Mesodermal cell (in vitro differentiated cells): ENCODE results near the gene APBB3.

ENCODE experiments used
- H3K27ac ChIP-seq: 2 replicates; pipeline ENCODE4 v1.7.0; 2013; ENCODE audit warnings: mild to moderate bottlenecking, low read depth, low read length, moderate library complexity; ENCODE audit not compliant: severe bottlenecking
- H3K36me3 ChIP-seq: 2 replicates; pipeline ENCODE4 v1.7.1; 2013; ENCODE audit warnings: mild to moderate bottlenecking, low read length, moderate library complexity; ENCODE audit not compliant: control insufficient read depth, insufficient read depth
- H3K4me1 ChIP-seq: one replicate; pipeline ENCODE4 v1.7.1; 2013; ENCODE audit warnings: mild to moderate bottlenecking, low read length; ENCODE audit not compliant: insufficient read depth, control insufficient read depth, poor library complexity, severe bottlenecking
- H3K4me3 ChIP-seq: 2 replicates; pipeline ENCODE4 v1.7.0; 2013; ENCODE audit warnings: low read length, control low read depth, mild to moderate bottlenecking; ENCODE audit not compliant: insufficient read depth, poor library complexity, severe bottlenecking; ENCODE audit errors: extremely low read depth
- H3K9me3 ChIP-seq: 2 replicates; pipeline ENCODE4 v1.7.1; 2013; ENCODE audit warnings: mild to moderate bottlenecking, low read length, moderate library complexity; ENCODE audit not compliant: control insufficient read depth
- WGBS, 2 experiments: methylation state at CpG; one replicate each; pipeline ENCODE4 v1.1.5; 2013; ENCODE audit warnings: missing lambda C conversion rate in 2 of 2; ENCODE audit not compliant: insufficient coverage in 2 of 2; 5-methylcytosine and 5-hydroxymethylcytosine counted together

APBB3 gene

GRCh38 chr5:140565780-140566095 is 1.3 kb upstream of the APBB3 start:
- peaks cover 29% of the 10 kb centered on the region for H3K36me3 ChIP-seq
- H3K9me3 ChIP-seq: no peaks in the 10 kb centered on the region
- 89 to 100% methylated on average over 1 to 3 of the region's 4 CpGs for whole genome bisulfite sequencing, 2 experiments
- H3K27ac ChIP-seq: no peak overlapping the region
- H3K4me3 ChIP-seq: peak overlapping the region; percentile 72
- H3K4me1 ChIP-seq: peaks cover 12% of the 10 kb centered on the region

GRCh38 chr5:140565024-140565779 is 804 bp upstream of the APBB3 start:
- peaks cover 29% of the 10 kb centered on the region for H3K36me3 ChIP-seq
- WGBS, 2 experiments: 3 to 5% methylated on average over 8 to 12 of the region's 13 CpGs
- H3K9me3 ChIP-seq: no peaks in the 10 kb centered on the region
- peaks cover 12% of the 10 kb centered on the region for H3K4me1 ChIP-seq
- H3K27ac ChIP-seq: peak overlapping the region; percentile 94
- peak overlapping the region; percentile 72 for H3K4me3 ChIP-seq

GRCh38 chr5:140563596-140563995 is 802 bp downstream of the APBB3 start:
- Histone ChIP-seq H3K4me1 (peaks cover 12% of the 10 kb centered on the region), H3K4me3 (peak overlapping the region; percentile 72), H3K27ac (no peak overlapping the region), H3K36me3 (peaks cover 36% of the 10 kb centered on the region), H3K9me3 (no peaks in the 10 kb centered on the region)
- 92 to 97% methylated on average over 4 of the region's 8 CpGs for WGBS, 2 experiments

- Histone ChIP-seq H3K9me3 (no peaks in the 10 kb centered on the region), H3K36me3 (peaks cover 31% of the 10 kb centered on the region), H3K4me1 (peaks cover 12% of the 10 kb centered on the region), H3K4me3 (no peak overlapping the region), H3K27ac (no peak overlapping the region)
- WGBS, 2 experiments: 89 to 100% methylated on average over 7 to 8 of the region's 10 CpGs
Observed at GRCh38 chr5:140561753-140562523, 2.5 kb downstream of the APBB3 start.

GRCh38 chr5:140560227-140560626 is 4.2 kb downstream of the APBB3 start:
- no peak overlapping the region for H3K4me3 ChIP-seq
- H3K27ac ChIP-seq: no peak overlapping the region
- peaks cover 14% of the 10 kb centered on the region for H3K4me1 ChIP-seq
- no peaks in the 10 kb centered on the region for H3K9me3 ChIP-seq
- peaks cover 26% of the 10 kb centered on the region for H3K36me3 ChIP-seq
- 93 to 94% methylated on average over 7 to 10 of the region's 10 CpGs for WGBS, 2 experiments

GRCh38 chr5:140558542-140558941 is 5.9 kb downstream of the APBB3 start:
- H3K9me3 ChIP-seq: no peaks in the 10 kb centered on the region
- no peak overlapping the region for H3K27ac ChIP-seq
- 95 to 98% methylated on average over 6 to 8 of the region's 9 CpGs for WGBS, 2 experiments
- peaks cover 39% of the 10 kb centered on the region for H3K36me3 ChIP-seq
- peaks cover 13% of the 10 kb centered on the region for H3K4me1 ChIP-seq
- no peak overlapping the region for H3K4me3 ChIP-seq

GRCh38 chr5:140557965-140558364 is 6.4 kb downstream of the APBB3 start:
- 100% methylated on average over 1 to 3 of the region's 3 CpGs for WGBS, 2 experiments
- Histone ChIP-seq H3K9me3 (no peaks in the 10 kb centered on the region), H3K36me3 (peaks cover 45% of the 10 kb centered on the region), H3K27ac (peak overlapping the region; percentile 84), H3K4me3 (peak overlapping the region; percentile 82), H3K4me1 (peaks cover 15% of the 10 kb centered on the region)

- peaks cover 49% of the 10 kb centered on the region for H3K36me3 ChIP-seq
- peak within 1 kb of the TSS; percentile 82 for H3K4me3 ChIP-seq
- WGBS, 2 experiments: 1 to 3% methylated on average over 30 to 36 of the region's 46 CpGs
- H3K27ac ChIP-seq: peak within 1 kb of the TSS; percentile 84
- H3K4me1 ChIP-seq: peaks cover 15% of the 10 kb centered on the region
- H3K9me3 ChIP-seq: no peaks in the 10 kb centered on the region
Observed at GRCh38 chr5:140557136-140557805, 7.1 kb downstream of the APBB3 start, which contains the start of gene SRA1. Gene SRA1 (minus strand): TSS chr5:140557473. CDS start chr5:140557452, 21 bp downstream.

GRCh38 chr5:140556438-140556837 is 8.0 kb downstream of the APBB3 start:
- Histone ChIP-seq H3K36me3 (peaks cover 54% of the 10 kb centered on the region), H3K9me3 (no peaks in the 10 kb centered on the region), H3K27ac (no peak overlapping the region), H3K4me1 (peaks cover 15% of the 10 kb centered on the region), H3K4me3 (peak overlapping the region; percentile 82)
- 10 to 13% methylated on average over 2 to 3 of the region's 6 CpGs for WGBS, 2 experiments

GRCh38 chr5:140555747-140556312 is 8.6 kb downstream of the APBB3 start:
- Histone ChIP-seq H3K9me3 (no peaks in the 10 kb centered on the region), H3K4me1 (peaks cover 15% of the 10 kb centered on the region), H3K27ac (no peak overlapping the region), H3K4me3 (peak overlapping the region; percentile 82), H3K36me3 (peaks cover 60% of the 10 kb centered on the region)
- WGBS, 2 experiments: 75% methylated on average over 1 of the region's 1 CpG; no CpG with 5 or more reads in 1 of the 2 experiments
